Amniotic epithelial cell (primary cell): ENCODE results near the gene NAT14.

Experiments
- DNase-seq: peaks from one replicate; pipeline ENCODE4 v3.0.0-alpha.2; 2010; ENCODE audit warnings: low read depth

NAT14 gene

GRCh38 chr19:55536366-55536765 lies 51.4 kb downstream of the NAT14 start:
- no peak for DNase-seq
